CD8-positive, alpha-beta memory T cell (primary cell): ENCODE data around the gene GAR1. TPM values are rescaled to one million over a fixed set of nuclear protein-coding genes. Genes with fewer than 3 reads are reported as not detected.
A peak's percentile ranks its signal among the peaks of the same experiment; 100 is the strongest.

Experiments used
- CTCF ChIA-PET: fragments of 350-600 bp; sonication (Branson Sonifier 250); formaldehyde crosslinking; loops from one replicate; lab custom pipeline; 2021; ENCODE audit warnings: antibody characterized with exemption; lab: Charles Lee
- POLR2A ChIA-PET: fragments of 350-600 bp; sonication (Branson Sonifier 250); formaldehyde crosslinking; loops from one replicate; lab custom pipeline; 2021; ENCODE audit warnings: antibody characterized with exemption; lab: Charles Lee
- DNase-seq, 5 donors: peaks; one replicate each; pipeline versions ENCODE4 v3.0.0 to v3.0.0-alpha.2; 2020 to 2022; ENCODE audit warnings: mixed read lengths in 1 of 5
- H3K27ac ChIP-seq: one replicate; pipeline ENCODE4 v1.7.0; 2013; ENCODE audit warnings: low read depth, mild to moderate bottlenecking, low read length, moderate library complexity
- H3K27me3 ChIP-seq: 2 replicates; pipeline ENCODE4 v1.7.0; 2013; ENCODE audit warnings: low read length, mild to moderate bottlenecking; ENCODE audit not compliant: insufficient read depth, poor library complexity, severe bottlenecking
- H3K36me3 ChIP-seq: 2 replicates; pipeline ENCODE4 v1.7.0; 2013; ENCODE audit warnings: mild to moderate bottlenecking, low read length, moderate library complexity; ENCODE audit not compliant: insufficient read depth
- H3K4me1 ChIP-seq: 2 replicates; pipeline ENCODE4 v1.7.0; 2013; ENCODE audit warnings: mild to moderate bottlenecking, low read length, moderate library complexity; ENCODE audit not compliant: insufficient read depth
- H3K4me3 ChIP-seq: 2 replicates; pipeline ENCODE4 v1.7.0; 2013; ENCODE audit warnings: mild to moderate bottlenecking, low read length
- H3K9me3 ChIP-seq: 2 replicates; pipeline ENCODE4 v1.7.0; 2013; ENCODE audit warnings: mild to moderate bottlenecking, low read length
- H3K27ac Mint-ChIP-seq, 8 donors: one replicate each; pipeline ENCODE4 v1.8.0; 2020 to 2021; ENCODE audit warnings: mixed read lengths in 8 of 8, mild to moderate bottlenecking in 6 of 8, inconsistent platforms in 3 of 8, moderate library complexity in 3 of 8
- H3K27me3 Mint-ChIP-seq, 2 donors: one replicate each; pipeline ENCODE4 v1.8.0; 2020 to 2021; ENCODE audit warnings: mixed read lengths in 2 of 2, mild to moderate bottlenecking in 1 of 2, moderate library complexity in 1 of 2
- H3K36me3 Mint-ChIP-seq, 3 donors: one replicate each; pipeline ENCODE4 v1.8.0; 2020 to 2021; ENCODE audit warnings: mixed read lengths in 3 of 3, inconsistent platforms in 1 of 3, mild to moderate bottlenecking in 1 of 3
- H3K4me1 Mint-ChIP-seq, 3 donors: one replicate each; pipeline ENCODE4 v1.8.0; 2020 to 2021; ENCODE audit warnings: mixed read lengths in 3 of 3, inconsistent platforms in 1 of 3, mild to moderate bottlenecking in 1 of 3
- H3K4me3 Mint-ChIP-seq, 7 donors: one replicate each; pipeline ENCODE4 v1.8.0; 2020 to 2021; ENCODE audit warnings: mixed read lengths in 7 of 7, mild to moderate bottlenecking in 6 of 7, moderate library complexity in 4 of 7, inconsistent platforms in 2 of 7
- H3K9me3 Mint-ChIP-seq, 5 donors: one replicate each; pipeline ENCODE4 v1.8.0; 2020 to 2022; ENCODE audit warnings: mixed read lengths in 5 of 5, mild to moderate bottlenecking in 3 of 5, moderate library complexity in 2 of 5, inconsistent platforms in 1 of 5
- polyA plus RNA-seq: library from polyadenylated mRNA; unstranded; fragments of 300-500 nt; fragmentation: Illumina TruSeq; gene quantifications from one replicate; pipeline ENCODE4 v1.2.3, GENCODE V29; 2021
- total RNA-seq, 2 experiments: library from RNA; stranded (reverse); gene quantifications; one replicate each; pipeline ENCODE4 v1.2.3, GENCODE V29; 2021

Gene GAR1
- total and polyA plus RNA-seq, 3 experiments from 2014 or later: 17.8 to 63.9 (median 62.2) TPM

DNA sequence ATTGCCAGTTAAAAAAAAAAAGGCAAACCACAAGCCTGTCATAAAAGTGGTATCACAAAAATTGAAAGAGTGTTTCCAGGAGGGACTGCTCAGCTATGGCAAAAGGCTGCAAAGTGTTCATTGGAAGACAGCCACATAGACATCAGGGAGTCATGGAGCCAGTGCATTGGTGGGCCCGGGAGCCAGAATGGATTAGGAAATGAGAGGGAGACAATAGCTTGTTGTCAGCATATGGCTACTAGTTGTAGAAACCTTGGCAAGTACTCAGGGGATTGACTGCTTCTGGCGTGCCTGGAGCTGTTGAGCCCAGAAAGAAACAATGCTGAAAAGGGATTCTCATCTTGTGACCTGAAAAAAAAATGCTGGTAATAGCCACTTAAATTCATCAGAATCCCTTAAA lies 5.0 kb downstream of the GAR1 start:
- DNase-seq: no peak
- H3K27me3 ChIP-seq: no peaks in the 10 kb centered on the region
- Mint-ChIP-seq H3K36me3 (peaks cover 0 to 72% (median 18%) of the 10 kb centered on the region in 3 donors), H3K4me3 (no peak overlapping the region), H3K27ac (peak overlapping the region in 5 of 8 donors; percentile 12 to 74 (median 64)), H3K9me3 (no peaks in the 10 kb centered on the region), H3K4me1 (peaks cover 30 to 53% (median 47%) of the 10 kb centered on the region in 3 donors), H3K27me3 (no peaks in the 10 kb centered on the region)
- POLR2A ChIA-PET: no interaction called here
- H3K27ac ChIP-seq: no peak overlapping the region
- H3K9me3 ChIP-seq: no peaks in the 10 kb centered on the region
- CTCF ChIA-PET: no interaction called here
- peaks cover 13% of the 10 kb centered on the region for H3K4me1 ChIP-seq
- no peak overlapping the region for H3K4me3 ChIP-seq
- peaks cover 23% of the 10 kb centered on the region for H3K36me3 ChIP-seq

DNA sequence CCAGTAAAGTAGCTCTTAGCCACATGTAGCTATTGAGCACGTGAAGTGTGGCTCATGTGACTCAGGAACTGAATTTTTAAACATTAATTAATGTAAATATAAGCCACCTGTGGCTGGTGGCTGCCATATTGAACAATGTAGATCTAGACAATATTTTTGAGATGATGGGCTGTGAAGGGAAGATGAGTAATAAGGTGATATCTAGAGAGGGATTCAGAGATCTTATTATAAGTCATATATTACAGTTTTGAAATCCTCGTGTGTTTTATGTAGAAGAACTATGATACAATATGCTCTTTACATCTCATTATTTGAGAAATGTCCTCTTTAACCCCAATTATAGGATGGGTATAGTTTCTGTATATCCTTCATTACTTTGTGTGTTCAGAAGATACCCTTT lies 5.6 kb downstream of the GAR1 start:
- peaks cover 12% of the 10 kb centered on the region for H3K4me1 ChIP-seq
- Mint-ChIP-seq H3K27me3 (no peaks in the 10 kb centered on the region), H3K4me3 (no peak overlapping the region), H3K9me3 (no peaks in the 10 kb centered on the region), H3K27ac (peak overlapping the region in 4 of 8 donors; percentile 2 to 93 (median 47)), H3K4me1 (peaks cover 23 to 48% (median 41%) of the 10 kb centered on the region in 3 donors), H3K36me3 (peaks cover 0 to 69% (median 18%) of the 10 kb centered on the region in 3 donors)
- ChIA-PET CTCF (no interaction called here), POLR2A (no interaction called here)
- H3K36me3 ChIP-seq: peaks cover 23% of the 10 kb centered on the region
- H3K27ac ChIP-seq: no peak overlapping the region
- no peak for DNase-seq
- H3K4me3 ChIP-seq: no peak overlapping the region
- H3K9me3 ChIP-seq: no peaks in the 10 kb centered on the region
- H3K27me3 ChIP-seq: no peaks in the 10 kb centered on the region

DNA sequence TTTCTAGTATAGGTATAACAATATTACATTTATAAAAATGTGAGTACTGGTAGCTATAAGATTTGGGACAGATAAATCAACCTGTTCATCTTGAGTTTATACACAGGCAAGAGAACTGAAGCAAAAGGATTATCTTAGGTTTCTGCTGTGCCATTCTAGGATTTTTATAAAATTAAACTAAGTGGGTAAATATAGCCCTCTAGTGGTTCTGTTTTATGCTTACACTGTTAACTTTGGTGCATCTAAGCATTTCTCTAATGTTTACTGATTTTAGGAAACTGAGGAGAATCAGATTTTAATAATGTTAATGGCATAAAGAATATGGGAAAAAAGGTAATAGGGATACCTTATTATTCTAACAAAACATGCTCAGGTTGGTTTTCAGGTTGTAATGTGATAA lies 11.2 kb downstream of the GAR1 start:
- DNase-seq: peak in 2 of 5 donors; percentile 20 to 28
- Mint-ChIP-seq H3K9me3 (no peaks in the 10 kb centered on the region), H3K4me3 (no peak overlapping the region), H3K27ac (no peak overlapping the region), H3K36me3 (peaks cover 0 to 37% (median 7%) of the 10 kb centered on the region in 3 donors), H3K4me1 (peaks cover 0 to 4% (median 0%) of the 10 kb centered on the region in 3 donors), H3K27me3 (no peaks in the 10 kb centered on the region)
- ChIA-PET CTCF (interaction anchor here (0.7 to 1.8 kb wide), 6 partner anchors 124 to 401 kb away, joined by 3 to 8 read pairs (median 3); partner anchors contain the start of gene SEC24B), POLR2A (no interaction called here)
- no peaks in the 10 kb centered on the region for H3K27me3 ChIP-seq
- H3K9me3 ChIP-seq: no peaks in the 10 kb centered on the region
- peaks cover 12% of the 10 kb centered on the region for H3K36me3 ChIP-seq
- H3K27ac ChIP-seq: no peak overlapping the region
- H3K4me1 ChIP-seq: no peaks in the 10 kb centered on the region
- H3K4me3 ChIP-seq: no peak overlapping the region

DNA sequence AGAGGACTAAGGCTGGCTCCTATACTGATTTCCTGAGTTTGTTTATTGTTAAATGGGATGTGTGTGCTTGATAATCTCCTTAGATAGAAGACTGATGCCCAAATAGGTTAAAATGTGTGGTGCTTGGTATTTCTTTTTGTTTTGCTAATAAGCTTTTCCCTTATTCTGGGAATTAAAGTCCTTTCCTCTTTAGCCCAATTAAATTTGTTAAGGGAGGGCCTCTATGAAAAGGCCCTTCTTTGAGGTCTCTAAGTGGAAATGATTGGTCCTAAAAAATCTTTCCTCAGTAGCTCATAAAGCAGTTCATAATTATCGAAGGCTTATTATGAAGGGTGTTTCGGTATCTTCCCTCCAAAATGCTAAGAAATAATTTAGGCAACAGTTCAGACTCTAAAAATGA lies 12.1 kb downstream of the GAR1 start, which contains the start of gene RRH:
Gene RRH, plus strand, starts transcription at position 301 of the 400 bp plus-strand sequence. Its CDS starts 56 bp downstream, at position 357.
- H3K4me3 ChIP-seq: no peak within 1 kb of the TSS
- peaks cover 0 to 28% (median 7%) of the 10 kb centered on the region in 3 donors for H3K36me3 Mint-ChIP-seq
- H3K27me3 Mint-ChIP-seq: no peaks in the 10 kb centered on the region
- peaks cover 0 to 4% (median 0%) of the 10 kb centered on the region in 3 donors for H3K4me1 Mint-ChIP-seq
- H3K9me3 Mint-ChIP-seq: no peaks in the 10 kb centered on the region
- H3K4me3 Mint-ChIP-seq: no peak within 1 kb of the TSS
- H3K27ac ChIP-seq: no peak within 1 kb of the TSS
- no peaks in the 10 kb centered on the region for H3K27me3 ChIP-seq
- H3K4me1 ChIP-seq: no peaks in the 10 kb centered on the region
- POLR2A ChIA-PET: no interaction called here
- no peaks in the 10 kb centered on the region for H3K9me3 ChIP-seq
- peaks cover 11% of the 10 kb centered on the region for H3K36me3 ChIP-seq
- CTCF ChIA-PET: interaction anchor here (1.1 to 1.8 kb wide), 2 partner anchors 125 to 394 kb away, joined by 3 to 8 read pairs; partner anchors contain the start of gene SEC24B
- DNase-seq: no peak
- H3K27ac Mint-ChIP-seq: no peak within 1 kb of the TSS

DNA sequence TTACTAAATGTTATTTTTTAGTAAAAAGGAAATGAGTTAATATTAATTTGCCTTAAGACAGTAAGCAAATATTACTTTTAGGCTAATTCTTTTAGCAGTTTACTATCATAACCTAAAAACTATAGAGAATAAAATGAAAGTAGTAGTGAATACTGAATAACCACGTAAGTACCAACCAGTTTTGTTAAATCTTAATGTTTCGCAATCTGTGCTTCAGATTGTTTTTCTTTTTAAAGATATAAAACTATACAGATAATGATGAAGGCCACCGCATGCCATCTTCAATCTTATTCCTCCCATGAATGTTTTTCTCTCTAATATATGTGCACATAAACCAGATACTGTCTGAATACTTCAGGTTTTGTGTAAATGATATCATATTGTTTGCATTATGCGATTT lies 18.2 kb downstream of the GAR1 start:
- no peak overlapping the region for H3K4me3 Mint-ChIP-seq
- DNase-seq: no peak
- no peaks in the 10 kb centered on the region for H3K27me3 Mint-ChIP-seq
- Histone ChIP-seq H3K4me1 (no peaks in the 10 kb centered on the region), H3K36me3 (no peaks in the 10 kb centered on the region), H3K4me3 (no peak overlapping the region), H3K9me3 (no peaks in the 10 kb centered on the region), H3K27ac (no peak overlapping the region), H3K27me3 (no peaks in the 10 kb centered on the region)
- H3K4me1 Mint-ChIP-seq: no peaks in the 10 kb centered on the region
- CTCF ChIA-PET: no interaction called here
- peaks cover 2 to 9% (median 3%) of the 10 kb centered on the region in 3 donors for H3K36me3 Mint-ChIP-seq
- H3K27ac Mint-ChIP-seq: no peak overlapping the region
- POLR2A ChIA-PET: no interaction called here
- peaks cover 0 to 1% (median 0%) of the 10 kb centered on the region in 5 donors for H3K9me3 Mint-ChIP-seq

DNA sequence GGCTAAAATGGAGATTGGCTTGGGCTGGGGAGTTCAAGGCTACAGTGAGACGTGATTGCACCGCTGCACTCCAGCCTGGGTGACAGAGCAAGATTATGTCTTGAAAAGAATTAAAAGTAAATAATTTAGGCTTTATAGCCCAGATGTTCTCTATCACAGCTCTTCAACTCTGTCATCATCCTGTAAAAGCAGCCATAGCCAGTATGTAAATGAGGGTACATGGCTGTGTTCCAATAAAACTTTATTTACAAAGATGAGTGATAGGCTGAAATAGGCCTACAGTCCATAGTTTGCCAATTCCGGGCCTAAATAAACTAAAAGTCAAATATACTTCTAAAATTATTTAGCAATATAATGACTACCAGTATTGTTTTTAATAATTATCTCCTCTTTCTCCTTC lies 21.4 kb downstream of the GAR1 start:
- Mint-ChIP-seq H3K27me3 (no peaks in the 10 kb centered on the region), H3K4me3 (no peak overlapping the region)
- CTCF ChIA-PET: no interaction called here

DNA sequence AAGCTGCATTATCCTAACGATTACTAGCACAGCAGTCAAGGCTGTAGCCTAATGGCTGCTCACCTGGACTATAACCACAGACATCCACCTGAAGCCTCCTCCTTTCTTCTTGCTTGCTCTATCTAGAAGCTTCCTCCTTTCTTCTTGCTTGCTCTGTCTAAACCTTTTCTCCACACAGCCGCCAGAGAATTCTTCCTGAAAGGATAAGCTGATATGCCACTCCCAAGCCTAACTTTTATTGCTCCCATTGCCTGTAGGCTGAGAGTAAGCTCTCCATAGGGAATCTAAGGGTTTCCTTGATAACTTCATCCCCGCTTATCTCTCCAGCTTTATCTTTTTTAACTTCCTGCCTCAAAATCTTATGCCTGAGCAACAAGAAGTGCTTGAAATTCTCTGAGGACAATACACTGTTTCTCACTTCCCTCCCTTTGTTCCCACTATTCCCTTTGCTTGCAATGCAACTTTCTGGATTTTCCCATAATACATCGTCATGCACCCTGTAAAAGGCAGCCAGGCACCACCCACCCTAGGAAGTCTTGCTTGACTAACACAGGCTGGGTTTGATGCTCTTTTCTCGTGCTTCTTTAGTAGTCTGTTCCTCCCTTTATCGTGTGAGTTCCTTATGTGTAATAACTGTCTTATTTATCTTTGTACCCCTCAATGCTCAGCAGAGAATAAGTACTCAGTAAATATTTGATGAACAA lies 31.0 kb downstream of the GAR1 start:
- no peaks in the 10 kb centered on the region for H3K9me3 ChIP-seq
- H3K27ac Mint-ChIP-seq: peak overlapping the region in 1 of 8 donors; percentile 48
- no peak overlapping the region for H3K27ac ChIP-seq
- peaks cover 0 to 2% (median 1%) of the 10 kb centered on the region in 3 donors for H3K36me3 Mint-ChIP-seq
- H3K36me3 ChIP-seq: no peaks in the 10 kb centered on the region
- H3K27me3 Mint-ChIP-seq: no peaks in the 10 kb centered on the region
- ChIA-PET CTCF (no interaction called here), POLR2A (no interaction called here)
- no peaks in the 10 kb centered on the region for H3K9me3 Mint-ChIP-seq
- H3K4me3 Mint-ChIP-seq: no peak overlapping the region
- no peaks in the 10 kb centered on the region for H3K4me1 Mint-ChIP-seq
- DNase-seq: no peak
- no peaks in the 10 kb centered on the region for H3K4me1 ChIP-seq
- no peaks in the 10 kb centered on the region for H3K27me3 ChIP-seq
- no peak overlapping the region for H3K4me3 ChIP-seq

More for the DNA sequence above, 21.4 kb downstream of the GAR1 start:
- no peak overlapping the region for H3K27ac ChIP-seq
- H3K4me1 ChIP-seq: no peaks in the 10 kb centered on the region
- Mint-ChIP-seq H3K9me3 (peaks cover 0 to 1% (median 0%) of the 10 kb centered on the region in 5 donors), H3K36me3 (peaks cover 2 to 9% (median 2%) of the 10 kb centered on the region in 3 donors), H3K27ac (no peak overlapping the region), H3K4me1 (no peaks in the 10 kb centered on the region)
- no peak overlapping the region for H3K4me3 ChIP-seq
- POLR2A ChIA-PET: no interaction called here
- no peaks in the 10 kb centered on the region for H3K36me3 ChIP-seq
- no peak for DNase-seq
- H3K27me3 ChIP-seq: no peaks in the 10 kb centered on the region
- H3K9me3 ChIP-seq: no peaks in the 10 kb centered on the region

DNA sequence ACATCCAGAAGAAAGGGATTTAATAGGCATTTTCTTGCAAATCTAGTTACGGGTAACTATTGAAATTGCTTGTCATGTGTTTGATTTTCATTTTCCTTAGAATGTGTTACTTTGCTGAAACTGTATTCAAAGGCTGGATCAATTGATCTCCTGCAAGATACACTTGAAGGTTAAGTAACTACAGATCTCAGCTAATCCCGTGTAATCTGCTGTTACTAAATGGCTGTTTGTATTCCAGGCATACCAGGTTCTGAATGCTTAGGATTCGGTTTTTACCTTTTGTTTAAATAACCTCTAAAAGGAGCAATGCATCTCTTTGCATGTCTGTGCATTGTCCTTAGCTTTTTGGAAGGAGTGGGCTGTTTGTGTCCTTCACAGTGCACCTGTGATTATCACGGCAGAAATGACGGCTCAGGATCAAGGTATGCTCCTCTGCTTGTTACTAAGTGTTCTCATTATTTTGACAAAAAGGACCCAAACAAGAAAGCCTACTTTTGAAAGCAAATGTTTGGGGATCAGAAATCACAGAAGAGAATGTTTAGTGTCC lies 32.4 kb downstream of the GAR1 start, which contains the start of gene LRIT3:
Gene LRIT3, plus strand, starts transcription at position 212 of the 547 bp plus-strand sequence. Its CDS starts 95 bp downstream, at position 307.
- Mint-ChIP-seq H3K27ac (no peak within 1 kb of the TSS), H3K4me3 (no peak within 1 kb of the TSS), H3K36me3 (peaks cover 0 to 4% (median 2%) of the 10 kb centered on the region in 3 donors), H3K9me3 (no peaks in the 10 kb centered on the region), H3K27me3 (no peaks in the 10 kb centered on the region), H3K4me1 (peaks cover 0 to 4% (median 0%) of the 10 kb centered on the region in 3 donors)
- ChIA-PET POLR2A (no interaction called here), CTCF (no interaction called here)
- H3K4me3 ChIP-seq: no peak within 1 kb of the TSS
- no peaks in the 10 kb centered on the region for H3K4me1 ChIP-seq
- no peaks in the 10 kb centered on the region for H3K27me3 ChIP-seq
- H3K9me3 ChIP-seq: no peaks in the 10 kb centered on the region
- no peak within 1 kb of the TSS for H3K27ac ChIP-seq
- no peaks in the 10 kb centered on the region for H3K36me3 ChIP-seq
- no peak for DNase-seq
